Naive thymus-derived CD8-positive, alpha-beta T cell (primary cell): Measurements from ENCODE around the gene C6orf62. TPM values are rescaled to one million over a fixed set of nuclear protein-coding genes. Genes with fewer than 3 reads are reported as not detected.
A peak's percentile ranks its signal among the peaks of the same experiment; 100 is the strongest.
"Not testable (repeated sequence)": the region's sequence is repeated elsewhere in the genome, so short reads cannot be mapped to it uniquely, and the experiment has no call there.

Experiments used
- ATAC-seq, 2 donors: fragments of 150-1000 bp; cut with Tn5 transposase in 1 of 2; sonication (Bioruptor Pico), chemical (Tn5 transposase) in 1 of 2; 1 replicate in 1 of 2; 2 replicates in 1 of 2; pipeline ENCODE4 v1.10.0; 2021; ENCODE audit warnings: mild to moderate bottlenecking in 2 of 2, moderate library complexity in 2 of 2
- POLR2A ChIA-PET: fragments of 350-600 bp; sonication (Branson Sonifier 250); formaldehyde crosslinking; loops from one replicate; lab custom pipeline; 2021; ENCODE audit warnings: antibody characterized with exemption; lab: Charles Lee
- DNase-seq, 10 donors: peaks; one replicate each; pipeline versions ENCODE4 v3.0.0 to v3.0.0-alpha.2; 2020 to 2022
- H3K27ac Mint-ChIP-seq, 10 donors: one replicate each; pipeline ENCODE4 v1.8.0; 2020 to 2022; ENCODE audit warnings: mild to moderate bottlenecking in 10 of 10, mixed read lengths in 10 of 10, moderate library complexity in 4 of 10, inconsistent platforms in 1 of 10
- H3K27me3 Mint-ChIP-seq, 5 donors: one replicate each; pipeline ENCODE4 v1.8.0; 2021 to 2022; ENCODE audit warnings: mixed read lengths in 5 of 5
- H3K36me3 Mint-ChIP-seq, 3 donors: one replicate each; pipeline ENCODE4 v1.8.0; 2020 to 2022; ENCODE audit warnings: mixed read lengths in 3 of 3, mild to moderate bottlenecking in 2 of 3, inconsistent platforms in 1 of 3
- H3K4me1 Mint-ChIP-seq, 4 donors: one replicate each; pipeline ENCODE4 v1.8.0; 2021 to 2022; ENCODE audit warnings: mixed read lengths in 4 of 4
- H3K4me3 Mint-ChIP-seq, 10 donors: one replicate each; pipeline ENCODE4 v1.8.0; 2020 to 2022; ENCODE audit warnings: mild to moderate bottlenecking in 10 of 10, mixed read lengths in 10 of 10, moderate library complexity in 6 of 10, inconsistent platforms in 1 of 10
- H3K9me3 Mint-ChIP-seq, 9 donors: one replicate each; pipeline ENCODE4 v1.8.0; 2020 to 2022; ENCODE audit warnings: mixed read lengths in 9 of 9, mild to moderate bottlenecking in 3 of 9, inconsistent platforms in 1 of 9, moderate library complexity in 1 of 9
- polyA plus RNA-seq, 3 donors: library from polyadenylated mRNA; unstranded; fragments of 300-500 nt; fragmentation: Illumina TruSeq; gene quantifications; one replicate each; pipeline ENCODE4 v1.2.3, GENCODE V29; 2021
- total RNA-seq, 8 experiments: library from RNA in 2 of 8; stranded (reverse) in 2 of 8; gene quantifications; one replicate each; pipeline ENCODE4 v1.2.3 and lab custom pipeline; 2021 to 2026

Gene C6orf62
- total and polyA plus RNA-seq, 5 experiments from 2014 or later: 81.5 to 190 (median 126) TPM

DNA sequence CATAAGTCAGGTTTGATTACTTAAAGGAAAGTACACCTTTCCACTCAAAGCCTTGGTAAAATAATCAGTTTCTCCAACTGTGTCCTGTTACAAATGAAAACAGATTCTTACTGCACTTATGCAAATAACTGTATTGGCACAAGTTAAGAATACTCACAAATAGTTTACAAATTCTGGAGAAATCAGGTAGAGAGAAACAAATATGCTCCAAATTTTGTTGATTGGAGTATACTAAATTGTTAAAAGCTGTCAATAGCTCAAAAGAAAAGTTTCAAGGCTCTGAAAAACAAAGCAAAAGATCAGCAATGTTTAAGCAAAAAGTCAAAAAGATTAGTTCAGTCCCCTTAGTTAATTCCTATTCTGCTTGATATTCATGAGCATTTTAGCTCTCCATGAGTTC, 48.5 kb downstream of the C6orf62 start:
- Mint-ChIP-seq H3K36me3 (peaks cover 0 to 11% (median 3%) of the 10 kb centered on the region in 3 donors), H3K9me3 (peaks cover 0 to 16% (median 3%) of the 10 kb centered on the region in 9 donors), H3K4me1 (peaks cover 17 to 35% (median 33%) of the 10 kb centered on the region in 4 donors)
- DNase-seq, ATAC-seq, H3K27ac Mint-ChIP-seq, POLR2A ChIA-PET, H3K27me3 Mint-ChIP-seq, H3K4me3 Mint-ChIP-seq: not testable (repeated sequence)

- peaks cover 0 to 15% (median 3%) of the 10 kb centered on the region in 9 donors for H3K9me3 Mint-ChIP-seq
- H3K27ac Mint-ChIP-seq: peak overlapping the region in 3 of 10 donors; percentile 33 to 55 (median 51)
- ATAC-seq: no peak
- peaks cover 0 to 14% (median 13%) of the 10 kb centered on the region in 3 donors for H3K36me3 Mint-ChIP-seq
- no peaks in the 10 kb centered on the region for H3K27me3 Mint-ChIP-seq
- H3K4me1 Mint-ChIP-seq: peaks cover 24 to 50% (median 47%) of the 10 kb centered on the region in 4 donors
- POLR2A ChIA-PET: no interaction called here
- H3K4me3 Mint-ChIP-seq: peak overlapping the region in 8 of 10 donors; percentile 1 to 100 (median 59)
- DNase-seq: no peak
These were observed 50.0 kb downstream of the C6orf62 start for GRCh38 chr6:24668997-24669361.

GRCh38 chr6:24668066-24668996, 50.6 kb downstream of the C6orf62 start:
- Mint-ChIP-seq H3K36me3 (peaks cover 0 to 21% (median 10%) of the 10 kb centered on the region in 3 donors), H3K4me1 (peaks cover 28 to 56% (median 52%) of the 10 kb centered on the region in 4 donors), H3K27ac (peak overlapping the region in 5 of 10 donors; percentile 22 to 99 (median 51)), H3K4me3 (peak overlapping the region; percentile 87 to 100 (median 99)), H3K9me3 (peaks cover 0 to 13% (median 2%) of the 10 kb centered on the region in 9 donors)
- DNase-seq, ATAC-seq, POLR2A ChIA-PET, H3K27me3 Mint-ChIP-seq: not testable (repeated sequence)

DNA sequence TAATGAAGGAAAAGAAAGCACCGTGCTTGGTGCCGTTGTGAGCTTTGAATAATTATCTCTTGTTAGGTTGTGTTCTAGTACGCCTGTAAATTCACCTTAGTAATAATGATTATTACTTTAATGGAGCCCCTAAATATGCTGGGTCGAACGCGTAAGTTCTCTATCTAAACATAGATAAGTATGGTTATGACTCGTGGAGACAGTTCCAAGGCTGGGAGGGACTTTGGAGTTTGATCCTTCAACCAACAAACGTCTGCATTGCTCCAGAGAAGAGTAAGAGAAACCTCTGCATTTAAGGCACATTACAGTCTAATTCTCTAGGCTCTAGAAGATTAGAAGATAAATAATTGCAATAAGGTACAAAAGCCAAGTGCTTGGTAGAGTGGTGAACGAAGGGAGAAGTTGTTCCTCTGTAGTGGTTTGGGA, 51.6 kb downstream of the C6orf62 start:
- peaks cover 0 to 11% (median 2%) of the 10 kb centered on the region in 9 donors for H3K9me3 Mint-ChIP-seq
- H3K36me3 Mint-ChIP-seq: peaks cover 0 to 30% (median 10%) of the 10 kb centered on the region in 3 donors
- H3K4me1 Mint-ChIP-seq: peaks cover 34 to 61% (median 60%) of the 10 kb centered on the region in 4 donors
- H3K4me3 Mint-ChIP-seq: peak overlapping the region; percentile 87 to 100 (median 99)
- DNase-seq (no peak), ATAC-seq (no peak)
- no peaks in the 10 kb centered on the region for H3K27me3 Mint-ChIP-seq
- peak overlapping the region; percentile 96 to 100 (median 99) for H3K27ac Mint-ChIP-seq
- POLR2A ChIA-PET: interaction anchor here (0.6 to 2.9 kb wide), 7 partner anchors 21 to 172 kb away, joined by 3 to 22 read pairs (median 10); partner anchors contain the start of genes ALDH5A1, C6orf62 and KIAA0319

DNA sequence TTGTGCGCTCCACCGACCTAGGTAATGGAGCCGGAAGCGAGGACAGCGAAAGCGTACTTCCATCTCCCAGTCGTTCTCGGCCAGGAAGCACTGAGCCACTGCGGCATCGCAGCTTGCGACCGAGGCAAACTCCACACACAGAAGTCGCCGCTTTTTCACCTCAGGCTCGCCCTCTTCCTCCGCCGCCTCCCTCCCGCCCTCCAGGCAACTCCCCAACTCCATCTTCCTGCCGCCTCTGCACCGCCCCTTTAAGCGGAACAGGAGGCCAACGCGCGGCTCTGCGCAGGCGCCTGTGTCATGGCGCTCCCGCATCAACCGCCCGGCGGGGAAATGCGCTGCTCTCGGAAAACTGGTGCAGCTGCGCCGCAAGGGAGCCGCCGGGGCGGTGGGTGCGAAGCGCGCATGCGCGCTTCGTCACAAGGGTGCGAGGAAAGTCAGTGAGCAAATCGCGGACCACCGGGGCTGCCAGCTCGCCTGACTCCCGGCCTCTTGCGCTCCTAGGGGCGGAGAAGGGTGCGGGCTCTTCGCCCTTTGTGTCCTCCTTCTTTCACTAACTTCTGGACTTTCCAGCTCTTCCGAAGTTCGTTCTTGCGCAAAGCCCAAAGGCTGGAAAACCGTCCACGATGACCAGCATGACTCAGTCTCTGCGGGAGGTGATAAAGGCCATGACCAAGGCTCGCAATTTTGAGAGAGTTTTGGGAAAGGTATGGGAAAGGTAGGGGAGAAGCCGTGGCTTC, 52.1 kb downstream of the C6orf62 start, which contains the start of the genes ACOT13 and TDP2:
TSS of gene ACOT13 (plus strand) at position 437 of the 737 bp plus-strand sequence. CDS start at position 624, 187 bp downstream.
TSS of gene TDP2 (minus strand) at position 259 of the 737 bp plus-strand sequence. CDS start at position 222, 37 bp downstream.
- peak; percentile 91 for ATAC-seq
- peak within 1 kb of the TSS; percentile 87 to 100 (median 99) for H3K4me3 Mint-ChIP-seq
- H3K27me3 Mint-ChIP-seq: no peaks in the 10 kb centered on the region
- peak; percentile 93 to 97 (median 96) for DNase-seq
- H3K9me3 Mint-ChIP-seq: peaks cover 0 to 11% (median 2%) of the 10 kb centered on the region in 9 donors
- peak within 1 kb of the TSS; percentile 96 to 100 (median 99) for H3K27ac Mint-ChIP-seq
- POLR2A ChIA-PET: interaction anchor here (0.6 to 2.9 kb wide), 10 partner anchors 21 to 269 kb away, joined by 3 to 22 read pairs (median 6); partner anchors contain the start of genes ALDH5A1, C6orf62, KIAA0319 and RIPOR2
- peaks cover 34 to 64% (median 62%) of the 10 kb centered on the region in 4 donors for H3K4me1 Mint-ChIP-seq
- H3K36me3 Mint-ChIP-seq: peaks cover 0 to 36% (median 10%) of the 10 kb centered on the region in 3 donors

DNA sequence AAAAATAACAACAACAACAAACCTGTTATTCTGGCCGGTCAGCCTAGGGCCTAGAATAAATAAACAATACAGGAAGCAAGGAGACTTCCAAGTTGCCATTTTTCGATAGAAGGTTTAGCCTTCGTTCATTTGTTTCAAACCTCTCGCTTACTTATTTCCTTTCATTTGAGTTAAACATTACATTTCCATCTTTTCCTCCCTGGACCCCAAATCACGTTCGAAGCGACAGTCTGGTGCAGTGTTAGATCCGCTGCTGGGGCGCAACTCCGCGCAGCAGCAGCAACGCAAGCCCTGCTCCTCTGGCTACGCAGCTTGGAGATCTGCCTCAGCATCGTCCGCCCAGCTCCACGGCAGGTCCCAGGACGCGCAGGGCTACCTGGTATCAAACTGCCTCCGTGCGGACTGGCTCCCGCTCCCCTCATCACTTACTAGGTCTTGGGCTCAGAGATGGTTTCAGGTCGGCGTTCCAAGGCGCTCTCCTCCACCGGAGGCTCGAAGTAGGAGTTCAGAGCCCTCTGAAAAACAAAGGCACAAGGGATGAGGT, 52.8 kb downstream of the C6orf62 start:
- peak in 4 of 10 donors; percentile 15 to 76 (median 26) for DNase-seq
- Mint-ChIP-seq H3K4me1 (peaks cover 34 to 71% (median 65%) of the 10 kb centered on the region in 4 donors), H3K27ac (peak overlapping the region; percentile 96 to 100 (median 99)), H3K4me3 (peak overlapping the region; percentile 87 to 100 (median 99)), H3K9me3 (peaks cover 0 to 9% (median 2%) of the 10 kb centered on the region in 9 donors), H3K27me3 (no peaks in the 10 kb centered on the region), H3K36me3 (peaks cover 0 to 42% (median 13%) of the 10 kb centered on the region in 3 donors)
- POLR2A ChIA-PET: interaction anchor here (0.6 to 2.9 kb wide), 10 partner anchors 20 to 373 kb away, joined by 3 to 22 read pairs (median 4); partner anchors contain the start of genes ALDH5A1, C6orf62, KIAA0319 and RIPOR2
- peak; percentile 37 to 49 for ATAC-seq

DNA sequence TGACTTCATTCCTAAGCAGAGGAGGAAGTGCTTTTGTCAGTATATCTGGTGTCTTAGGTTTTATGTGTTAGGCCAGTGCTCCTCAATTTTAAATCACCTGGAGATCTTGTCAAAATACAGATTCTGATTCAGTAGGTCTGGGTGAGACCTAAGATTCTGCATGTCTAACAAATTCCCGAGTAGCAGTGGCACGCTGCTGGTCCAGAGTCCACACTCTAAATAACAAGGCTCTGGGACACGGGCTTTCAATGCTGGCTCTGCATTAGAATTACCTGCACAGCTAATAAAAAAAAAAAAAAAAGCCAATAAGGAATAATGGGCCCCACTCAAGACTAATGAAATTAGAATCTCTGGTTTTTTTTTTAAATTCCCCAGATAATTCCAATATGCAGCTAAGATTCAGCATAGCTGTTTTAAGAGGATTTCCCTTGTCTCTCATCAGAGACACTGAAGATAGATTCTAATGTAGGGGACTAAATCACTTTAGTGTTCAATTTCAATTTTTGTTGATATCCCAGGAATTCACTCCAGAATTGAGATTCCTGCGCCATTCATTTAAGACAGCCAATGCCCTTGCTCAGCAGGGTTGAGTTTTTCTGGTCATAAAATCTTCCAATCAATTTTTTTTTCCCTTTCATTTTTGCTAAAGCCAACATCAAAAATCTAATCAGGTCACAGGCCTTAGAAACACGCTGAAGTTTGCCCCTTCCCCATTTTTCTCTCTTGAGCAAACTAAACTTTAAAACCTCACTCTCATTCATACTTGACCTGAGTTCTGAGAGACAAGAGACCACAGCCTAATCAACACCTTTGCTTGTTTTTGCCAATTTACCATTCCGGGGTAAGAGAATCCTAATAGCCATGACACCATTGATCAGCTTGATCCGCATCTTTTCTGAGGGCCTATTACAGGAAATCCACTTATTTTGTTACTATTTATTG, 54.6 kb downstream of the C6orf62 start:
- H3K4me3 Mint-ChIP-seq: peak overlapping the region in 9 of 10 donors; percentile 53 to 100 (median 99)
- ATAC-seq (no peak), DNase-seq (no peak)
- H3K9me3 Mint-ChIP-seq: no peaks in the 10 kb centered on the region
- peaks cover 34 to 83% (median 75%) of the 10 kb centered on the region in 4 donors for H3K4me1 Mint-ChIP-seq
- no peaks in the 10 kb centered on the region for H3K27me3 Mint-ChIP-seq
- H3K36me3 Mint-ChIP-seq: peaks cover 0 to 53% (median 6%) of the 10 kb centered on the region in 3 donors
- peak overlapping the region in 7 of 10 donors; percentile 3 to 100 (median 39) for H3K27ac Mint-ChIP-seq
- POLR2A ChIA-PET: interaction anchor here (2.9 kb wide), 1 partner anchor 18 kb away, joined by 12 read pairs; the partner anchor contains the start of gene KIAA0319

- DNase-seq: no peak
- Mint-ChIP-seq H3K4me1 (peaks cover 29 to 79% (median 74%) of the 10 kb centered on the region in 4 donors), H3K9me3 (no peaks in the 10 kb centered on the region), H3K36me3 (peaks cover 0 to 57% (median 11%) of the 10 kb centered on the region in 3 donors), H3K27me3 (no peaks in the 10 kb centered on the region), H3K27ac (peak overlapping the region in 2 of 10 donors; percentile 44 to 49), H3K4me3 (peak overlapping the region in 1 of 10 donors; percentile 38)
- POLR2A ChIA-PET: no interaction called here
- no peak for ATAC-seq
These were observed 55.8 kb downstream of the C6orf62 start for GRCh38 chr6:24663189-24663588.

GRCh38 chr6:24662236-24662635, 56.7 kb downstream of the C6orf62 start:
- no peak overlapping the region for H3K27ac Mint-ChIP-seq
- POLR2A ChIA-PET: no interaction called here

GRCh38 chr6:24661759-24662158, 57.2 kb downstream of the C6orf62 start:
- H3K27ac Mint-ChIP-seq: peak overlapping the region in 1 of 10 donors; percentile 13
- H3K9me3 Mint-ChIP-seq, DNase-seq, ATAC-seq, H3K27me3 Mint-ChIP-seq, H3K4me3 Mint-ChIP-seq: not testable (repeated sequence)
- H3K4me1 Mint-ChIP-seq: peaks cover 26 to 75% (median 67%) of the 10 kb centered on the region in 4 donors
- peaks cover 0 to 66% (median 11%) of the 10 kb centered on the region in 3 donors for H3K36me3 Mint-ChIP-seq
- POLR2A ChIA-PET: interaction anchor here (0.6 kb wide), 1 partner anchor 39 kb away, joined by 6 read pairs; no protein-coding TSS in a partner anchor

More at GRCh38 chr6:24662236-24662635, 56.7 kb downstream of the C6orf62 start:
- ATAC-seq (no peak), DNase-seq (no peak)
- Mint-ChIP-seq H3K4me1 (peaks cover 26 to 80% (median 70%) of the 10 kb centered on the region in 4 donors), H3K4me3 (no peak overlapping the region), H3K36me3 (peaks cover 0 to 65% (median 11%) of the 10 kb centered on the region in 3 donors), H3K9me3 (no peaks in the 10 kb centered on the region), H3K27me3 (no peaks in the 10 kb centered on the region)
